GM23338 (cell line): Measurements from ENCODE around the gene GPRC5D. TPM values are rescaled to one million over a fixed set of nuclear protein-coding genes. Genes with fewer than 3 reads are reported as not detected.

ENCODE experiments used
- ATAC-seq: fragments of 200-7000 bp; cut with Tn5 transposase; 3 replicates; pipeline ENCODE4 v1.9.1; 2020
- DNase-seq: peaks from one replicate; pipeline ENCODE4 v3.0.0-alpha.2; 2015; ENCODE audit warnings: low spot score
- H2AFZ ChIP-seq: fragments of 200-600 bp; sonication (generic); 2 replicates; pipeline ENCODE4 v1.8.0; 2016; ENCODE audit warnings: antibody characterized with exemption, mild to moderate bottlenecking, moderate library complexity
- H3F3A ChIP-seq: fragments of 200-600 bp; sonication (generic); replicated peaks from 2 replicates; pipeline ENCODE4 v1.8.0; 2017; ENCODE audit warnings: antibody characterized with exemption, mixed run types, low read depth
- H3K27ac ChIP-seq: fragments of 200-600 bp; sonication (generic); 2 replicates; pipeline ENCODE4 v1.6.1; 2016; ENCODE audit warnings: low read depth
- H3K27me3 ChIP-seq: fragments of 200-600 bp; sonication (generic); 2 replicates; pipeline ENCODE4 v1.8.0; 2016; ENCODE audit warnings: mild to moderate bottlenecking, mixed run types, moderate library complexity; ENCODE audit not compliant: insufficient read depth
- H3K36me3 ChIP-seq: fragments of 200-600 bp; sonication (generic); 2 replicates; pipeline ENCODE4 v1.8.0; 2016; ENCODE audit warnings: mild to moderate bottlenecking; ENCODE audit not compliant: insufficient read depth
- H3K4me1 ChIP-seq: fragments of 200-600 bp; sonication (generic); 2 replicates; pipeline ENCODE4 v1.8.0; 2016; ENCODE audit warnings: mild to moderate bottlenecking, moderate library complexity; ENCODE audit not compliant: insufficient read depth
- H3K4me2 ChIP-seq: fragments of 200-600 bp; sonication (generic); 2 replicates; pipeline ENCODE4 v1.7.1; 2017; ENCODE audit warnings: mixed run types
- H3K4me3 ChIP-seq: fragments of 200-600 bp; sonication (generic); 2 replicates; pipeline ENCODE4 v1.6.1; 2016; ENCODE audit warnings: mixed run types
- H3K79me2 ChIP-seq: fragments of 200-600 bp; sonication (generic); replicated peaks from 2 replicates; pipeline ENCODE4 v1.8.0; 2017; ENCODE audit warnings: mild to moderate bottlenecking; ENCODE audit not compliant: insufficient read depth
- H3K9me2 ChIP-seq: fragments of 200-600 bp; sonication (generic); 2 replicates; pipeline ENCODE4 v1.8.0; 2017; ENCODE audit not compliant: insufficient read depth
- H4K20me1 ChIP-seq: fragments of 200-600 bp; sonication (generic); replicated peaks from 2 replicates; pipeline ENCODE4 v1.8.0; 2017; ENCODE audit warnings: mild to moderate bottlenecking; ENCODE audit not compliant: insufficient read depth
- H3K27ac Mint-ChIP-seq: 2 replicates; pipeline ENCODE4 v1.8.0; 2020; ENCODE audit warnings: inconsistent platforms, mild to moderate bottlenecking, moderate library complexity, mixed read lengths
- H3K27me3 Mint-ChIP-seq: 3 replicates; pipeline ENCODE4 v1.8.0; 2022; ENCODE audit warnings: low read depth, mild to moderate bottlenecking, moderate library complexity, mixed read lengths, inconsistent platforms; ENCODE audit not compliant: insufficient read depth, poor library complexity
- H3K36me3 Mint-ChIP-seq: 3 replicates; pipeline ENCODE4 v1.8.0; 2021; ENCODE audit warnings: low read depth, mild to moderate bottlenecking, inconsistent platforms, moderate library complexity, mixed read lengths
- H3K4me1 Mint-ChIP-seq: 3 replicates; pipeline ENCODE4 v1.8.0; 2020; ENCODE audit warnings: mild to moderate bottlenecking, inconsistent platforms, mixed read lengths
- H3K4me3 Mint-ChIP-seq: 3 replicates; pipeline ENCODE4 v1.8.0; 2021; ENCODE audit warnings: moderate library complexity, mild to moderate bottlenecking, inconsistent platforms, mixed read lengths
- H3K9me3 Mint-ChIP-seq: 3 replicates; pipeline ENCODE4 v1.8.0; 2020; ENCODE audit warnings: moderate library complexity, mild to moderate bottlenecking, inconsistent platforms, mixed read lengths
- CREB1 ChIP-seq: fragments of 250-450 bp; sonication (Bioruptor Pico); IDR thresholded peaks from 2 replicates; pipeline ENCODE4 v1.5.0; 2020; ENCODE audit warnings: low read depth, mild to moderate bottlenecking, moderate library complexity
- EZH2 ChIP-seq: fragments of 200-600 bp; sonication (generic); IDR thresholded peaks from one replicate; pipeline ENCODE4 v1.8.0; 2017; ENCODE audit warnings: antibody characterized with exemption, mild to moderate bottlenecking, low read depth; ENCODE audit not compliant: unreplicated experiment
- JUNB ChIP-seq: IDR thresholded peaks from one replicate; pipeline ENCODE4 v1.6.1; 2016; ENCODE audit warnings: antibody characterized with exemption; ENCODE audit not compliant: unreplicated experiment
- NANOG ChIP-seq: IDR thresholded peaks from 2 replicates; pipeline ENCODE4 v1.6.1; 2016; ENCODE audit warnings: antibody characterized with exemption, borderline replicate concordance
- POLR2AphosphoS5 ChIP-seq: IDR thresholded peaks from 2 replicates; pipeline ENCODE4 v1.6.1; 2016; ENCODE audit warnings: antibody characterized with exemption, low read depth
- STAT1 ChIP-seq: IDR thresholded peaks from one replicate; pipeline ENCODE4 v1.6.1; 2016; ENCODE audit warnings: antibody characterized with exemption; ENCODE audit not compliant: unreplicated experiment
- ZNF114 ChIP-seq: fragments of 250-450 bp; sonication (Bioruptor Pico); IDR thresholded peaks from 2 replicates; pipeline ENCODE4 v1.5.0; 2020; ENCODE audit warnings: mild to moderate bottlenecking, moderate library complexity
- ZNF331 ChIP-seq: fragments of 250-450 bp; sonication (Bioruptor Pico); IDR thresholded peaks from 2 replicates; pipeline ENCODE4 v1.5.0; 2020; ENCODE audit warnings: low read depth, mild to moderate bottlenecking, moderate library complexity
- polyA plus RNA-seq: library from polyadenylated mRNA; unstranded; fragments of >200 nt; fragmentation: Nextera tagmentation; extraction: Ambion mirVana; gene quantifications from 2 replicates; pipeline ENCODE4 v1.2.1, GENCODE V29; 2016
- total RNA-seq: library from RNA; depleted of rRNA; stranded (reverse); fragments of >200 nt; shearing (Covaris generic); gene quantifications from 2 replicates; pipeline ENCODE4 v1.2.3, GENCODE V29; 2014
- TF ChIP-seq, protein P1 (sequence below): IDR thresholded peaks from one replicate; pipeline ENCODE4 v1.6.1; 2018; ENCODE audit warnings: antibody characterized with exemption; ENCODE audit not compliant: unreplicated experiment
- TF ChIP-seq, protein P2 (sequence below): fragments of 250-450 bp; sonication (Bioruptor Pico); IDR thresholded peaks from 2 replicates; pipeline ENCODE4 v1.5.0; 2020; ENCODE audit warnings: mild to moderate bottlenecking, moderate library complexity

The GPRC5D gene
- total and polyA plus RNA-seq, 2 experiments from 2014 or later = not detected

DNA sequence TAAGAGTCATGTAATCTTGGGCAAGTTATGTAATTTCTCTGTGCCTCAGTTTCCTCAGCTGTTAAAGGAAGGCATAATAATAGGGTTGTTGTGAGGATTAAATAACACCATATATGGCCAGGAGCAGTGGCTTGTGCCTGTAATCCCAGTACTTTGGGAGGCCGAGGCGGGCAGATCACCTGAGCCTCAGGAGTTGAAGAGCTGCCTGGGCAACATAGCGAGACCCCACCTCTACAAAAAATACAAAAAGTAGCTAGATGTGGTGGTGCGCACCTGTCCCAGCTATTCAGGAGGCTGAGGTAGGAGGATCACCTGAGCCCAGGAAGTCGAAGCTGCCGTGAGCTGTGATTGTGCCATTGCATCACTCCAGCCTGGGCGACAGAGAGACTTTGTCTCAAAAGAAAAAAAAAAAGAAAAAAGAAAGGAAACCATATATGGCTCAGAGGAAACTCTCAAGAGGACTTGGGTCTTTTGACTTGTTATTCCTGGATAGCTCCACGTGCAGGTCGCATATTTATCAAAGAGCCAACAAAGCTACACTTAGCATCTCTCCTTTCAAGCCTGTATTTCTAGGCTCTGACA, 53.7 kb downstream of the GPRC5D start (continued):
- TF ChIP-seq, protein P1, sequence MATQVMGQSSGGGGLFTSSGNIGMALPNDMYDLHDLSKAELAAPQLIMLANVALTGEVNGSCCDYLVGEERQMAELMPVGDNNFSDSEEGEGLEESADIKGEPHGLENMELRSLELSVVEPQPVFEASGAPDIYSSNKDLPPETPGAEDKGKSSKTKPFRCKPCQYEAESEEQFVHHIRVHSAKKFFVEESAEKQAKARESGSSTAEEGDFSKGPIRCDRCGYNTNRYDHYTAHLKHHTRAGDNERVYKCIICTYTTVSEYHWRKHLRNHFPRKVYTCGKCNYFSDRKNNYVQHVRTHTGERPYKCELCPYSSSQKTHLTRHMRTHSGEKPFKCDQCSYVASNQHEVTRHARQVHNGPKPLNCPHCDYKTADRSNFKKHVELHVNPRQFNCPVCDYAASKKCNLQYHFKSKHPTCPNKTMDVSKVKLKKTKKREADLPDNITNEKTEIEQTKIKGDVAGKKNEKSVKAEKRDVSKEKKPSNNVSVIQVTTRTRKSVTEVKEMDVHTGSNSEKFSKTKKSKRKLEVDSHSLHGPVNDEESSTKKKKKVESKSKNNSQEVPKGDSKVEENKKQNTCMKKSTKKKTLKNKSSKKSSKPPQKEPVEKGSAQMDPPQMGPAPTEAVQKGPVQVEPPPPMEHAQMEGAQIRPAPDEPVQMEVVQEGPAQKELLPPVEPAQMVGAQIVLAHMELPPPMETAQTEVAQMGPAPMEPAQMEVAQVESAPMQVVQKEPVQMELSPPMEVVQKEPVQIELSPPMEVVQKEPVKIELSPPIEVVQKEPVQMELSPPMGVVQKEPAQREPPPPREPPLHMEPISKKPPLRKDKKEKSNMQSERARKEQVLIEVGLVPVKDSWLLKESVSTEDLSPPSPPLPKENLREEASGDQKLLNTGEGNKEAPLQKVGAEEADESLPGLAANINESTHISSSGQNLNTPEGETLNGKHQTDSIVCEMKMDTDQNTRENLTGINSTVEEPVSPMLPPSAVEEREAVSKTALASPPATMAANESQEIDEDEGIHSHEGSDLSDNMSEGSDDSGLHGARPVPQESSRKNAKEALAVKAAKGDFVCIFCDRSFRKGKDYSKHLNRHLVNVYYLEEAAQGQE = no peak
- TF ChIP-seq NANOG (no peak), JUNB (no peak), CREB1 (no peak), POLR2AphosphoS5 (no peak), EZH2 (no peak), ZNF114 (CRISPR knock-in tag) (no peak)

DNA sequence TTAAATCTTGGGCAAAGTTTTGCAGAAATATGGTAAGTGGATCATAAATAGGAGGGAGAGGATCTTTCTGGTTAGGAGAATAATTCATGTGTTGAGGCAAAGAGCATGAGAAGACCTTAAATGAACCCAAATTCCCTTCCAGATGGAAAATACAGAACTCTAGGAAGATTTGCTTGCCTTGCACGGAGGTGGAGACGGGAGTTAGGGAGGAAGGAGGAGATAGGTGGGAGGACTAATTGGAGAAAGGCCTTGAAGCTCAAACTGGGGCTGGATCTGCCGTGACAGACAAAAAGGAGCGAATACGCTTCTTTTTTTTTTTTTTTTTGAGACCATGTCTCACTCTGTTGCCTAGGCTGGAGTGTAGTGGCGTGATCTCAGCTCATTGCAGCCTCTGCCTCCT, 54.7 kb downstream of the GPRC5D start:
- Histone ChIP-seq H3K4me1 (no peaks in the 10 kb centered on the region), H3K9me2 (no peaks in the 10 kb centered on the region), H2AFZ (no peak overlapping the region), H3K4me2 (no peak overlapping the region), H3K27ac (no peak overlapping the region), H3F3A (no peaks in the 10 kb centered on the region), H3K4me3 (no peak overlapping the region), H3K79me2 (no peaks in the 10 kb centered on the region), H4K20me1 (no peaks in the 10 kb centered on the region), H3K27me3 (peaks cover 13% of the 10 kb centered on the region), H3K36me3 (no peaks in the 10 kb centered on the region)
- DNase-seq (no peak), ATAC-seq (no peak)
- no peak overlapping the region for H3K27ac Mint-ChIP-seq
- H3K9me3 Mint-ChIP-seq = no peaks in the 10 kb centered on the region
- H3K4me1 Mint-ChIP-seq = peaks cover 8% of the 10 kb centered on the region; the same call in 2 of the 3 replicates
- no peak overlapping the region for H3K4me3 Mint-ChIP-seq
- H3K27me3 Mint-ChIP-seq = peaks cover 10% of the 10 kb centered on the region
- TF ChIP-seq, protein P2, sequence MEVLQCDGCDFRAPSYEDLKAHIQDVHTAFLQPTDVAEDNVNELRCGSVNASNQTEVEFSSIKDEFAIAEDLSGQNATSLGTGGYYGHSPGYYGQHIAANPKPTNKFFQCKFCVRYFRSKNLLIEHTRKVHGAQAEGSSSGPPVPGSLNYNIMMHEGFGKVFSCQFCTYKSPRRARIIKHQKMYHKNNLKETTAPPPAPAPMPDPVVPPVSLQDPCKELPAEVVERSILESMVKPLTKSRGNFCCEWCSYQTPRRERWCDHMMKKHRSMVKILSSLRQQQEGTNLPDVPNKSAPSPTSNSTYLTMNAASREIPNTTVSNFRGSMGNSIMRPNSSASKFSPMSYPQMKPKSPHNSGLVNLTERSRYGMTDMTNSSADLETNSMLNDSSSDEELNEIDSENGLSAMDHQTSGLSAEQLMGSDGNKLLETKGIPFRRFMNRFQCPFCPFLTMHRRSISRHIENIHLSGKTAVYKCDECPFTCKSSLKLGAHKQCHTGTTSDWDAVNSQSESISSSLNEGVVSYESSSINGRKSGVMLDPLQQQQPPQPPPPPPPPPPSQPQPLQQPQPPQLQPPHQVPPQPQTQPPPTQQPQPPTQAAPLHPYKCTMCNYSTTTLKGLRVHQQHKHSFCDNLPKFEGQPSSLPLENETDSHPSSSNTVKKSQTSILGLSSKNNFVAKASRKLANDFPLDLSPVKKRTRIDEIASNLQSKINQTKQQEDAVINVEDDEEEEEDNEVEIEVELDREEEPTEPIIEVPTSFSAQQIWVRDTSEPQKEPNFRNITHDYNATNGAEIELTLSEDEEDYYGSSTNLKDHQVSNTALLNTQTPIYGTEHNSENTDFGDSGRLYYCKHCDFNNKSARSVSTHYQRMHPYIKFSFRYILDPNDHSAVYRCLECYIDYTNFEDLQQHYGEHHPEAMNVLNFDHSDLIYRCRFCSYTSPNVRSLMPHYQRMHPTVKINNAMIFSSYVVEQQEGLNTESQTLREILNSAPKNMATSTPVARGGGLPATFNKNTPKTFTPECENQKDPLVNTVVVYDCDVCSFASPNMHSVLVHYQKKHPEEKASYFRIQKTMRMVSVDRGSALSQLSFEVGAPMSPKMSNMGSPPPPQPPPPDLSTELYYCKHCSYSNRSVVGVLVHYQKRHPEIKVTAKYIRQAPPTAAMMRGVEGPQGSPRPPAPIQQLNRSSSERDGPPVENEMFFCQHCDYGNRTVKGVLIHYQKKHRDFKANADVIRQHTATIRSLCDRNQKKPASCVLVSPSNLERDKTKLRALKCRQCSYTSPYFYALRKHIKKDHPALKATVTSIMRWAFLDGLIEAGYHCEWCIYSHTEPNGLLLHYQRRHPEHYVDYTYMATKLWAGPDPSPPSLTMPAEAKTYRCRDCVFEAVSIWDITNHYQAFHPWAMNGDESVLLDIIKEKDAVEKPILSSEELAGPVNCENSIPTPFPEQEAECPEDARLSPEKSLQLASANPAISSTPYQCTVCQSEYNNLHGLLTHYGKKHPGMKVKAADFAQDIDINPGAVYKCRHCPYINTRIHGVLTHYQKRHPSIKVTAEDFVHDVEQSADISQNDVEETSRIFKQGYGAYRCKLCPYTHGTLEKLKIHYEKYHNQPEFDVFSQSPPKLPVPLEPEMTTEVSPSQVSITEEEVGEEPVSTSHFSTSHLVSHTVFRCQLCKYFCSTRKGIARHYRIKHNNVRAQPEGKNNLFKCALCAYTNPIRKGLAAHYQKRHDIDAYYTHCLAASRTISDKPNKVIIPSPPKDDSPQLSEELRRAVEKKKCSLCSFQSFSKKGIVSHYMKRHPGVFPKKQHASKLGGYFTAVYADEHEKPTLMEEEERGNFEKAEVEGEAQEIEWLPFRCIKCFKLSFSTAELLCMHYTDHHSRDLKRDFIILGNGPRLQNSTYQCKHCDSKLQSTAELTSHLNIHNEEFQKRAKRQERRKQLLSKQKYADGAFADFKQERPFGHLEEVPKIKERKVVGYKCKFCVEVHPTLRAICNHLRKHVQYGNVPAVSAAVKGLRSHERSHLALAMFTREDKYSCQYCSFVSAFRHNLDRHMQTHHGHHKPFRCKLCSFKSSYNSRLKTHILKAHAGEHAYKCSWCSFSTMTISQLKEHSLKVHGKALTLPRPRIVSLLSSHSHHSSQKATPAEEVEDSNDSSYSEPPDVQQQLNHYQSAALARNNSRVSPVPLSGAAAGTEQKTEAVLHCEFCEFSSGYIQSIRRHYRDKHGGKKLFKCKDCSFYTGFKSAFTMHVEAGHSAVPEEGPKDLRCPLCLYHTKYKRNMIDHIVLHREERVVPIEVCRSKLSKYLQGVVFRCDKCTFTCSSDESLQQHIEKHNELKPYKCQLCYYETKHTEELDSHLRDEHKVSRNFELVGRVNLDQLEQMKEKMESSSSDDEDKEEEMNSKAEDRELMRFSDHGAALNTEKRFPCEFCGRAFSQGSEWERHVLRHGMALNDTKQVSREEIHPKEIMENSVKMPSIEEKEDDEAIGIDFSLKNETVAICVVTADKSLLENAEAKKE (CRISPR knock-in tag) = no peak
- TF ChIP-seq ZNF331 (CRISPR knock-in tag) (no peak), CREB1 (no peak), EZH2 (no peak), STAT1 (no peak), POLR2AphosphoS5 (no peak)
- TF ChIP-seq, protein P1 = no peak
- H3K36me3 Mint-ChIP-seq = no peaks in the 10 kb centered on the region
